Stimulated activated CD4-positive, alpha-beta T cell treated with anti-CD3 and anti-CD28 coated beads, Interleukin-2, amount 100 ng/mL, for 24 hours (primary cell): ENCODE measurements around the gene HEYL.
A peak's percentile ranks its signal among the peaks of the same experiment; 100 is the strongest.

Experiments used
- DNase-seq, 2 donors: peaks; one replicate each; pipeline ENCODE4 v3.0.0-alpha.2; 2020

HEYL gene

DNA sequence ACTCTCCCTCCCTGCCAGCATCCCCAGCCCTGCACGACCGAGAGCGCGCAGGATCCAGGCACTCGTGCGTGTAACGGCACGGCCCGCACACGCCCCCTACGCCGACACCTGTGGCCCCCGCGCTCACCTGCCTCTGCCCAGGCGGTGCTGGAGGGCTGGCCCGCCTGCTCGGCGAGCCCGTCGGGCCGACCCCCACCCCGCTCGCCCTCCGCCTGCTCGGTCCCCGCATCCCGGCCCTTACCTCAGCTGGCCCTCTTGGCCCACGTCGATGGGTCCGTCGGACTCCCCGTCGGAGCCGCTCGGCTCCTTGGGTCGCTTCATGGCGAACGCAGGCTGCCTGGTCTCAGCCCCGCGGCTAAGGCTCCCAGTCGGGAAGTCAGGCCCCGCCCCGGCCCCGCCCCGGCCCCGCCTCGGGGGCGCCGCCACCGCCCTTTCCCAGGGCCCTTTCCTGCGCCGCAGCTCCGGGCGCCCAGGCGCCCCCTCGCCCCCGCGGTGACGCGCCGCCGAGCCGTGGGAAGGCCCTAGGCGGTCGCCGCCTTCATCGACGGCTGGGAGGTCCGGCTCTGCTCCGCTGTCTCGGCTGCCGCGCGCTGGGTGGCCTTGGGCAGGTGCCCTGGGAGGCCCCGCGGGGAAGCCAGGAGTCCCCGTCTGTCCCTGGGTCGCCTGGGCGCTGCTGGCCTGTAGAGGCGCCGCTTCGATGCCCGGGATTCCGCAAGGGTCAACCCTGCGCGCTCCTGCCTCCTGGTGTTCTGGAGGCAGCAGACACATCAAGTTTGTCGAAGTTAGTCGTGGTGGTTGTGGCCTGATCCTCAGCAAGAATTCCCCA is at the start of gene HEYL:
TSS of gene HEYL (minus strand) at position 339 of the 826 bp plus-strand sequence. CDS start at position 321, 18 bp downstream.
- peak; percentile 75 to 86 for DNase-seq

DNA sequence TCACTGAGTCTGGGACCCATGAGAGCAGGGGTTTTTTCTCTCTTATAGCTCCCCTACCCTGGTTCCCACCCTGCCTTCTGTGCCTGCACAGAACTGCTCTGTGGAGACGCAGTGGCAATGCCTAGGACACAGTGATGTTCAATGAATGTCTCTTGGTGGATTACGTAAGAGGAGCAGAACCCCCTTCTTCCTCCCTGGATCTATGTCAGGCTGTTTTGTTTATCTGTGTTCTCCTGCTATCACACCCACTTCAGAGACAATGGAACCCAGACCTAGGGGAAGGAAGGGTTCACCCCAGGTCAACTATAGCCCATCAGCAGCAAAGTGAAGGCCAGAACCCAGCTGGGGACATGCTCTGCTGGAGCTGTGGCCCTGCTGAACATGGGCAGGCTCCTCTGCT is 49.8 kb upstream of the HEYL start:
- no peak for DNase-seq

GRCh38 chr1:39688706-39689105 is 49.3 kb upstream of the HEYL start:
- DNase-seq = no peak

DNA sequence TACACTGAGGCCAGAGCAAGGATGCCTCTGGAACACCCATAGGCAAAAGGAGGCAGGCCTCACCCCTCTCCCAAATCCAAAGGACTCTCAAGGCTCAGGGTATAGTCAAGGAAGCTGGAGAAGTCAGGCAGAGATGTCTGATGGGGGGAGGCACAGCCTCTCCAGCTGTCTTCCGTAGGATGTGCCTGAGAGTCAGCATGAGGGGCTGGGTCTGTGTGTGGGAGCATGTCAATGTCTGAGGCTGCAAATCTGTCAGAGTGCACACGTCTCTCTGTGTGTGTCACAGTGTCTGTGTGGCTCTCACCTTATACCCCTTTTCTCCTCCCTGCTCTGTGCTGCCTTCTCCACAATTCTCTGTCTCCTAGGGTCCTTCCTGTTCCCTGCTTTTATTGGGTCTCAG is 47.8 kb upstream of the HEYL start:
- no peak for DNase-seq

- DNase-seq = no peak
Measured at GRCh38 chr1:39685071-39685470, 45.6 kb upstream of the HEYL start.

GRCh38 chr1:39684313-39684664 is 44.8 kb upstream of the HEYL start:
- DNase-seq = no peak

GRCh38 chr1:39683591-39684312 is 44.3 kb upstream of the HEYL start:
- peak; percentile 36 for DNase-seq

DNA sequence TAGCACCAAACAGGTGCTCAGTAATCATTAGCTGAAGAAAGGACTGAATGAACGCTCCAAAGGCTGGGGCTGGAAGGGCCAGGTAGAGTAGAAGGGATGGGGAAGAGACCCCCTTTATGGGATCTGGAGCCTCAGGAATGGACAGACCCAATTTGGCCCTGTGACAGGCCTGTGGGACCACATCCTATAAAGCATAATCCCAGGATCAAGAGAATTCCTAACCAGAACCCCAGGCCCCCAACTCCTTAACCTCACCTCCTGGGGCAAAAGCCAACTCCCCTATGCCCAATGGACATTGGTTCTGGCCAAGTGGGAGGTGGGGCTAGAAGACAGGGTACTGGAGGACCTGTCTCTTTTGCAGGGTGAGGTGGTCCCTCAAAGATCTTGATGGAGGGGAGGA is 42.6 kb upstream of the HEYL start:
- no peak for DNase-seq

- DNase-seq = no peak
Measured at GRCh38 chr1:39681294-39681693, 41.9 kb upstream of the HEYL start.

- no peak for DNase-seq
Measured at GRCh38 chr1:39680751-39681150, 41.3 kb upstream of the HEYL start.

GRCh38 chr1:39679821-39680220 is 40.4 kb upstream of the HEYL start:
- DNase-seq = no peak

DNA sequence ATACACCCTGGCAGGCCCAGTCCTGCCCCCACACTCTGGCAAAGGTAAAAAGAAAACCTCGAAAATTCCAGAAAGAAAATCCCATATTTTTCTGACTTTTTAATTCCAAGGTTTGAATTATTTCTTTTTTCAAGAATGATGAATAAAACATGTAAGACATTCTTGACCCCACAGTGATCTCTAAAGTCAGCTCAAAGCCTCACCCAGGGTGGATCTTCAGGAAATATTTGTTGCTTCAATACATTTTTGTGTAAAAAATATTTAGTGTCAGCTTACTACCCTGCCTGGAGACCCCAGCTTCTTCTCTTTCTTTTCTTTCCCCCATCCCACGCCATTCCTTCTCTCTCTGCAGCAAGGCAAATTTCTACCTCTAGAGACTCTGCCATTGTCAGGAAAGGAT is 39.4 kb upstream of the HEYL start:
- no peak for DNase-seq

DNA sequence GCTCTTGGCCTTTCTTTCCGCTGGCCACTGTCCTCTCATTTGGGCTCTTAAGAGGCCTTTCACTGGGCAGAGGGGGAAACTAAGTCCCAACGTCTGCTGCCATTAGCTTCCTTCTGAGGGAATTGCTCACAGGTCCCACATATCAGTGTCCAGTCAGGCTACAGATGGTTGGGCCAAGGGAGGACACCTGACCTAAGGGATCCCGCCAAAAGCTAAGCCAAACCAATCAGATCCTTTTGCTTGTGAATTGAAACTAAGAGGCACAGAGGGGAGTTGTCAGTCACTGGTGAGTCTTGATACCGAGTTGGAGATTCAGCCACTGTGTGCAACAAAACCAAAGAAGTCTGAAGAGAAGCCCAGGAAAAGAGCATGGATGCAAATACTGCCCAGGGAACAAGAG is 38.2 kb upstream of the HEYL start:
- DNase-seq = no peak

GRCh38 chr1:39676948-39677548 is 37.6 kb upstream of the HEYL start:
- DNase-seq = no peak

- no peak for DNase-seq
Measured at GRCh38 chr1:39675220-39675619, 35.8 kb upstream of the HEYL start.

DNA sequence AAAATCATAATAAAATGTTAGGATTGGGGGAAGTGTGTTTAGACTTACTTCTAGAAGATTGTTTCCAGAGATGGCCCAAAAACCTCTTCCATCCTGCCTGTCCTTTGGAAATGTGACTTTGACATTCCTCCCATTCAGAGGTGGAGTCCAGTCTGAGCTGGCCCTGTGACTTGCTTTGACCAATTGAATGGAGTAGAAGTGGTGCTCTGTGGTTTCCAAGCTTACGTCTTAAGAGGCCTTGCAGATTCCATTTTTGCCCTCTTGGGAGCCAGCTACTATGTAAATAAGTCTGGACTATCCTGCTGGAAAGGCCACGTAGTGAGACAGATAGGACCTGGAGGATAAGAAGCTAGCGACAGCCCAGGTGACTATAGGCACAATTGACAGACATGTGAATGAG is 33.8 kb upstream of the HEYL start:
- DNase-seq = no peak

- peak in 1 of 2 donors; percentile 31 for DNase-seq
Measured at GRCh38 chr1:39672551-39672947, 33.1 kb upstream of the HEYL start.

DNA sequence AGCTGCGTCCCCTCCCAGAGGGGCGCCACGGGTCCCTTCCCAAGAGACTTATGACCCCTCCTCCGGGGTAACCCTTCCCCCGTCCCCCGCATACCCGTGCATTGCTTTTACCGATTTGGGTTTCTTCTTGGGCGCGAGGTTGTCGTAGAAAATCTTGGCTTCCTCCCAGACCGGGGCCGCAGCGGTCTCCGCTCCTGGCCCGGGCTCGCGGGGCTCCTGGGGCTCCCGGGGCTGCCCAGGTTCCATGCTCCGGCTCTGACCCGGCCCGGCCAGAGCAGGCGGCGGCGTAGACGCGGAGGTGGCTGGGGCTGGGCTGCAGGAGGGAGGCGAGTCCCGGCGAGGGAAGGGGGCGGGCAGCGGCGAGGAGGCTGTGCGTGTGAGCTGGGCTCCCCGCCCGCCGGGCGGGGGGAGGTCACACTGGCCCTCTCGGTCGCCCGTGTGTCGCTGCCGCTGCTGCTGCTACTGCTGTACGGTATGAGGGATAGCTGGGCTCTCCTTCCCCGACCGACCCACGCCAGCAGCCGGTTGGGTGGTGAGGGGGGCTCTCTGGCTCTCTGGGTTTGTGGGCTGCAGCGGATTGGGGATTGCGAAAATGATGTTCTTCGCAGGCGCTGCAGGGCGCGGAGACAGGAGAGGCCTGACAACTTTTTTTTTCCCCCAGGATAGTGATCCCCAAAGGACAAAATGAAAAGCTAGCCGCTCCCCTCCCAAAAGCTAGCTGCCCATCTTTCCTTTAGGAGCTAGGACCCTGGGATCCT is 32.5 kb upstream of the HEYL start, which contains the start of gene NT5C1A:
TSS of gene NT5C1A (minus strand) at position 315 of the 758 bp plus-strand sequence. CDS start at position 246, 69 bp downstream.
- peak; percentile 35 to 46 for DNase-seq

DNA sequence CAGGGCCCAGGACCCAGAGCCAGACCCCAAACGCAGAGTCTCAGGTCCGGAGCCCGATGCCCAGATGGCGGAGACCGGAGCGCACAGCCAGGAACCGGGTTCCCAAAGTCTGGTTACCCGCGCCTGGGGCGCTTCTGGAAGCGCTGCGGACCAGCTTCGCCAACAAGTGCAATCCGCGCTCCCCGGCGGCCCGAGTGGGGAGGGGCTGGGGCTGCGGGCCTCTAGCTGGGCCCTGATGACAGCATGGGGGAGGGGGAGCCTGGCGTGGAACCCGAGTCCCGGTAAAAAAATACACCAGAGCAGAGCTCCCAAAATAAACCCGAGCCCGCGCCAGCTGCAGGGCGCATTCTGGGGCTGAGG is 32.0 kb upstream of the HEYL start:
- DNase-seq = peak in 1 of 2 donors; percentile 24

- no peak for DNase-seq
Measured at GRCh38 chr1:39670689-39671088, 31.2 kb upstream of the HEYL start.

GRCh38 chr1:39668894-39669293 is 29.5 kb upstream of the HEYL start:
- DNase-seq = no peak

- no peak for DNase-seq
Measured at GRCh38 chr1:39668111-39668510, 28.7 kb upstream of the HEYL start.

DNA sequence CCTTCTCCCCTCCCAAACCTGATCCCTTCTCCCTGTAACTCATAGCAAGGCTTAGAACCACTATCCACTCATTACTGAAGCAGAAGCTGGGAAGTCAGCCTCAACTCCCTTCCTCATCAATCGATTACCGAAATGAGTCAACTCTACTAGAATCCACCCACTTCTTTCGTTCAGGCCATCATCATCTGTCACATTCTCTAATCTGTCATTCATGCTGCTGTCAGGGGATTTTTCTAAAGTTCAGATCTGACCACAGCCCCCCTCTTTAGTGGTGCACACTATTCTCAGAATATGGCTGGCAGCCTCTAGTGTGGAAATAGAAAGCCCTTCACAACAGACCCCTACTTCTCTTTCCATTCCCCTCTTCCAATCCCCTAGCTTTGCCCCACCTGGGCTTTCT is 27.3 kb upstream of the HEYL start:
- DNase-seq = peak; percentile 26 to 59
